Measurements from ENCODE around the gene VOPP1.

VOPP1 gene

DNA sequence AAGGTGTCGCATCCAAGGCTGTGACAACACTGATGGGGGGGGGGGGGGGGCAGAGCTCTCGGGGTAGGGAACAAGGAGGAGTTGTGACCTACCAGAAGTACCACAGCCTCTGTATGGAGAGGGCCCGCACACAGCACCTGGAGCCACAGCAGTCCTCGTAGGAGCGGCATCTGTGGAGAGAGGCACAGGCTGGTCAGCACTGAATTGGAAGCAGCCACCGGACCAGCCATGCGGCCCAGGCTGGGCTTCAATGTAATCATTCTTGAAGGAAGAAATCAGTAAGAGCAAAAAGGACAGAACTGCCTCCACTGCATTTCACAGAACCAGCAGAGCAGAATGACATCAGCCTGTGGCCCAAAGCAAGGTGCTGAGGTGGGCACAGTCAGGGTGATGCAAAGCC lies 74.8 kb downstream of the VOPP1 start:
- Histone ChIP-seq H3K36me3 (replicated peaks; ENCODE audit: insufficient read depth, low read length) (peaks cover 16% of the 10 kb centered on the region), H3K4me2 (ENCODE audit: low read depth, low read length) (no peak overlapping the region), H3K27me3 (replicated peaks; ENCODE audit: insufficient read depth, low read length) (no peaks in the 10 kb centered on the region)

GRCh38 chr7:55496906-55497305 lies 75.4 kb downstream of the VOPP1 start:
- no peaks in the 10 kb centered on the region for H3K9me2 ChIP-seq (replicated peaks; ENCODE audit: insufficient read depth, low read length)
- no peak for DNase-seq
- no peak for TF ChIP-seq CTCF (IDR thresholded peaks at IDR 0.05; ENCODE audit: low read length)
- TF ChIP-seq EZH2phosphoT487 (IDR thresholded peaks at IDR 0.05; ENCODE audit: low read length): no peak
- no peak for TF ChIP-seq EZH2 (optimal IDR thresholded peaks at IDR 0.05; ENCODE audit: low read depth, low read length)
- H3K36me3 ChIP-seq (replicated peaks; ENCODE audit: insufficient read depth, low read length): peaks cover 16% of the 10 kb centered on the region
- H2AFZ ChIP-seq (ENCODE audit: low read length): no peak overlapping the region
- no peaks in the 10 kb centered on the region for H3F3A ChIP-seq (ENCODE audit: insufficient read depth, low read length)
- H3K27ac ChIP-seq (ENCODE audit: low read length): no peak overlapping the region
- H4K20me1 ChIP-seq (ENCODE audit: insufficient read depth, low read length): no peaks in the 10 kb centered on the region
- H3K4me3 ChIP-seq (ENCODE audit: low read length): no peak overlapping the region
- H3K4me1 ChIP-seq (ENCODE audit: low read length): peaks cover 15% of the 10 kb centered on the region
- H3K27me3 ChIP-seq (replicated peaks; ENCODE audit: insufficient read depth, low read length): no peaks in the 10 kb centered on the region
- H3K9me3 ChIP-seq (replicated peaks; ENCODE audit: insufficient read depth, low read length): no peaks in the 10 kb centered on the region
- H3K4me2 ChIP-seq (ENCODE audit: low read depth, low read length): no peak overlapping the region
- no peak overlapping the region for H3K9ac ChIP-seq (ENCODE audit: low read length)
- peaks cover 99% of the 10 kb centered on the region for H3K79me2 ChIP-seq (ENCODE audit: low read length)

More for the DNA sequence above, 74.8 kb downstream of the VOPP1 start:
- Histone ChIP-seq H2AFZ (ENCODE audit: low read length) (no peak overlapping the region), H3K79me2 (ENCODE audit: low read length) (peaks cover 99% of the 10 kb centered on the region), H3K9ac (ENCODE audit: low read length) (no peak overlapping the region), H3K9me3 (replicated peaks; ENCODE audit: insufficient read depth, low read length) (no peaks in the 10 kb centered on the region), H3K9me2 (replicated peaks; ENCODE audit: insufficient read depth, low read length) (no peaks in the 10 kb centered on the region), H3K4me3 (ENCODE audit: low read length) (no peak overlapping the region), H3K4me1 (ENCODE audit: low read length) (peaks cover 21% of the 10 kb centered on the region), H4K20me1 (ENCODE audit: insufficient read depth, low read length) (no peaks in the 10 kb centered on the region), H3F3A (ENCODE audit: insufficient read depth, low read length) (peaks cover 3% of the 10 kb centered on the region), H3K27ac (ENCODE audit: low read length) (no peak overlapping the region)
- no peak for DNase-seq
- TF ChIP-seq EZH2 (optimal IDR thresholded peaks at IDR 0.05; ENCODE audit: low read depth, low read length) (no peak), CTCF (IDR thresholded peaks at IDR 0.05; ENCODE audit: low read length) (no peak), EZH2phosphoT487 (IDR thresholded peaks at IDR 0.05; ENCODE audit: low read length) (no peak)

- no peak for DNase-seq
- Histone ChIP-seq H3K4me3 (ENCODE audit: low read length) (no peak overlapping the region), H3F3A (ENCODE audit: insufficient read depth, low read length) (no peaks in the 10 kb centered on the region), H2AFZ (ENCODE audit: low read length) (no peak overlapping the region), H3K9me2 (replicated peaks; ENCODE audit: insufficient read depth, low read length) (no peaks in the 10 kb centered on the region), H4K20me1 (ENCODE audit: insufficient read depth, low read length) (no peaks in the 10 kb centered on the region), H3K27me3 (replicated peaks; ENCODE audit: insufficient read depth, low read length) (no peaks in the 10 kb centered on the region), H3K36me3 (replicated peaks; ENCODE audit: insufficient read depth, low read length) (peaks cover 13% of the 10 kb centered on the region), H3K9me3 (replicated peaks; ENCODE audit: insufficient read depth, low read length) (no peaks in the 10 kb centered on the region), H3K79me2 (ENCODE audit: low read length) (peaks cover 99% of the 10 kb centered on the region), H3K27ac (ENCODE audit: low read length) (no peak overlapping the region), H3K4me2 (ENCODE audit: low read depth, low read length) (no peak overlapping the region), H3K9ac (ENCODE audit: low read length) (no peak overlapping the region), H3K4me1 (ENCODE audit: low read length) (no peaks in the 10 kb centered on the region)
- TF ChIP-seq EZH2 (optimal IDR thresholded peaks at IDR 0.05; ENCODE audit: low read depth, low read length): no peak
- no peak for TF ChIP-seq CTCF (IDR thresholded peaks at IDR 0.05; ENCODE audit: low read length)
- TF ChIP-seq EZH2phosphoT487 (IDR thresholded peaks at IDR 0.05; ENCODE audit: low read length): no peak
These were observed 77.4 kb downstream of the VOPP1 start for GRCh38 chr7:55494951-55495350.
